Stimulated activated CD4-positive, alpha-beta T cell treated with anti-CD3 and anti-CD28 coated beads, Interleukin-15, amount 100 ng/mL, for 48 hours (primary cell): Measurements from ENCODE around the gene OVAAL.

ENCODE experiments used
- DNase-seq, 2 donors: peaks; one replicate each; pipeline ENCODE4 v3.0.0-alpha.2; 2020; ENCODE audit warnings: low read depth in 2 of 2

OVAAL gene

DNA sequence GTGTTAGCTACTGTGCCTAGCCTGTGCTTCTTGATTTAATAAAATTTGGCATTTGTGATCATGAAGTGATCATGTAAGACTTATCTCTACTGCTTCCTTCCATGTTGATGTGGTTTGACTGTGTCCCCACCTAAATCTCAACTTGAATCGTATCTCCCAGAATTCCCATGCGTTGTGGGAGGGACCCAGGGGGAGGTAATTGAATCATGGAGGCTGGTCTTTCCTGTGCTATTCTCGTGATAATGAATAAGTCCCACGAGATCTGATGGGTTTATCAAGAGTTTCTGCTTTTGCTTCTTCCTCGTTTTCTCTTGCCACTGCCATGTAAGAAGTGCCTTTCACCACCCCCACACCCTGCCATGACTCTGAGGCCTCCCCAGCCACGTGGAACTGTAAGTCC is at the start of gene OVAAL:
Gene OVAAL (plus strand): TSS at position 301 of the 400 bp plus-strand sequence.
- DNase-seq, result no peak

DNA sequence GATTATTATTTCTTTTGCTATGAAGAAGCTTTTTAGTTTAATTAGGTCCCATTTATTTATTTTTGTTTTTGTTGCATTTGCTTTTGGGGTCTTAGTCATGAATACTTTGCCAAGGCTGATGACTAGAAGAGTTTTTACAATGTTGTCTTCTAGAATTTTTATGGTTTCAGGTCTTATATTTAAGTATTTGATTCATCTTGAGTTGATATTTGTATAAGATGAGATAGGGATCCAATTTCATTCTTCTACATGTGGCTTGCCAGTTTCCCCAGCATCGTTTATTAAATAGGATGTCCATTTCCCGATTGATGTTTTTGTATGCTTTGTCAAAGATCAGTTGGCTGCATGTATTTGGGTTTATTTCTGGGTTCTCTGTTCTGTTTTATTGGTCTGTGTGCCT is 47.9 kb upstream of the OVAAL start:
- no peak for DNase-seq

DNA sequence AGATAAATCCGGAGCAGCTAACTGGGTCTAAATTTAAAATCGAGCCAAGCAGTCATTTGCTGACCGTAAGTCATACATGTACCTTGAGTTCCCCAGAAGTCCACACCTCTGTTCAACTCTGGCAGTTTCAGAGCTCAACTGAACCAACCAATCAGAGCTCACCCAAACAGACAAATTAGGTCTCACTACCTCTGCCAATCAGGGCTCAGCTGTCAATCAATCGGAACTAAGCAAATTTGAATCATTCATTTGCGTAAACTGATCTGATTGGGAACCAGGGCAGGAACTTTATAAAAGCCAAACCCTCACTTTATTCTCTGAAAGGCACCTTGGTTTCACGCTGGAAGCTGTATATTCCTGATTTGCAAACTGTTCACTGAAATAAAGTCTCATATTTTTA is 45.2 kb upstream of the OVAAL start:
- no peak for DNase-seq

DNA sequence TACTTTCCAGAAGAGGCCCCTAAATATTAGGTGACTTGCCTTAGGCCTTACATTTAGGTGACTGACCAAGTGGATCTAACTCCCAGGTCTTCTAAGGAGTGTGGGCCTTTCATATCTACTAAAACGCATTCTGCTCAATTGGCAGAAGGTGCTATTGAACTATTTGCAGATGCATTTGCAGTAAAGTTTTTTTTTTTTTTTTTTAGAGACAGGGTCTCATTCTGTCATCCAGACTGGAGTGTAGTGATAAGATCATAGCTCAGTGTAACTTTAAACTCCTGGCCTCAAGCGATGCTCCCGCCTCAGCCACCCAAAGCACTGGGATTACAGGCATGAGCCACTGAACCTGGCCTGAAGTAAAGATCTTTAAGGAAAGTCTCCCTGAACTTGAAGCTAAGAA is 43.4 kb upstream of the OVAAL start:
- DNase-seq, result no peak

DNA sequence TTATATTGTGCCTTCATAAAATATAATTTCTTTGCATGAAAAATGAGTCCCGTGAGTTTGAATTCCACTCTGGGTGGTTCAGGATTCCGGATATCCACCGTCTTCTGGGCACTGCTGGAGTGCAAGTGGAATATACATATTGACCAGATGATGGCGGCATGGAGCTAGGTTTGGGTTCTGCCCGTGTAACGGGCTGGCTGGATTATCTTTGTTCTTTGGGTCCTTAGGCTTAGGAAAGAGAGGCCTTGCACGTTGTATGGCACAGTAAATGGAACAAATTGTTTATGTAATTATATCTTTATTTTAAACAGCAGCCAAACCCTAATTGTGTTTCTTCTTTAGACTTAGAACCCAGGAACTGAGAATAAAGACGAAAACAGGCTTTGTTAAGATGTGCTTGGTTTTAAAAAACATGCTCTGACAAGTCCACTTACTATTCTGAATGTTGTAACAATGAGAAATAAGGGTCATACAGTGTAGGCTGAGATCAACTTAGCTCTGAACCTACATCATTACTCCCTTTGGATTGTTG is 42.8 kb upstream of the OVAAL start:
- DNase-seq, result peak; percentile 38 to 49

DNA sequence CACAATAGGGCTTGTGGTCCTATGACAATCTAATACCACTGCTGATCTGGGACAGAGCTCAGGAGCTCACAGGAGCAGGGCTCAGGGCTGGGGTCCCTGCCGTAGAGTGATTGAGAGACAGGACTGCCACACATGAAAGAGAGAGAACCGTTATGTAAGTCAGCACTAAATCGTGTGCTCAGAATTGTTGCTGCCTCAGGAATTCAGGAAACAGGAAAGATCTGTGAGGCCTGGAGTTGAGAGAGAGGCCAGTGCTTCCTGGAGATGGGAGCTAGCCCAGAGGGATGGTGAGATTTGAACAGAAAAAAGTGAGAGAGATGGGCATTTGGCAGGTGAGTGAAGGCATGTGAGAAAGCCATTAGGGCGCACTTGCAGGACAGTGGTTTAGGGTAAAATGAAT is 38.9 kb upstream of the OVAAL start:
- no peak for DNase-seq

GRCh38 chr1:180521474-180522212 is 37.1 kb upstream of the OVAAL start:
- no peak for DNase-seq

- no peak for DNase-seq
These were observed 36.6 kb upstream of the OVAAL start for GRCh38 chr1:180522213-180522515.

DNA sequence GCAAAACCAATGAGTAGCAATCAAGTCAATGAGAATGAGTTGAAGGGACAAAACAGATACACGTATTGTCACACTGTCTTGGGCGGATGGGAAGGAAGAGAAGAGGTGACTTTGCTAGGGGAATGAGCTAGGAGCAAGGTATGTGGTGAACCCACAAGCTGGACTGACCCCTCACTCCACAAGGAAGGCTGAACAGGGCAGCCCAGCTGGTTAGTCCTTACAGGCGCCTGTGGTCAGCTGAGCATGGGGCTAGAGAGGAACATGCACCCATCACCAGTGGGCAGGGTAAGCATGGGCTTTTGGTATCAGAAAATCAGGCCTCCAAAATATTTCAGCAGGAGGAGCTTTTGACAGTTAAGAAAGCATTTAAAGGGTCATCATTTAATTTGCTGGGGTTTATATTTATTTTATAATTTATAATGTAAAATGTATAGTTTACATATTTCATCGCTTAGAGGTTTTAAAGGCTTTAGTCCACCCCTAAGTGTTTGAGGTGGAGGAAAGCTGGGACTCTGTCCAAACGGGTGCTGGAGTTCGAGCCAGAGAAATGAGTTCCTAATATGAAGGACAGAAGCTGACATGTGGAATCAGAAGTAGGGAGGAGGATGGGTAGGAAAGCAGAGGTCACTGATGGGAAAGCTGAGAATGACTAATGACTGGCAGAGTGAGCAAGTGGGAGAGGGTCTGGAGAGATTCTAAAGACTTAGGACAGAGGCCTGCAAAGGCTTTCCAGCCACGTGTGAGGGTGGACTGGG is 34.4 kb upstream of the OVAAL start:
- DNase-seq, result no peak

GRCh38 chr1:180524915-180525714 is 33.6 kb upstream of the OVAAL start:
- no peak for DNase-seq

- DNase-seq, result no peak
These were observed 33.1 kb upstream of the OVAAL start for GRCh38 chr1:180525715-180526039.

- no peak for DNase-seq
These were observed 31.6 kb upstream of the OVAAL start for GRCh38 chr1:180527101-180527669.

- DNase-seq, result no peak
These were observed 29.8 kb upstream of the OVAAL start for GRCh38 chr1:180528868-180529470.

DNA sequence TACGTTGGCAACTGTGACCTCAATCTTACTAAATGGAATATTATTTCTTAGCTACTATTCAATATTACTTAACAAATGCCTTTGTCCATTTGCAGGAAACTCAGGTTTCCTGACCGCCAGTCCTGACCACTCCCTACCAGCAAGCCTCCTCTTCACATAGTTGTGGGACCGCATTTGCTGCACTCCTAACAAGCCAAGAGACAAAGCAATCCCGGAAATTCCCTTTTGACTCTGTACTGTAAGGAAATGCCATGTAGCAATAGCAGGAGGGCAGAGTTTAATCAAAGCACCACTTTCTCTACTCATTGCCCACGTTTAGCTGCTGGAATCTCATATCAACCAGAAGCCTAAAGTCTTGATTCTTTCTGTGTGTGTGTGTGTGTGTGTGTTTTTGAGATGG is 28.3 kb upstream of the OVAAL start:
- DNase-seq, result no peak

- DNase-seq, result no peak
These were observed 25.9 kb upstream of the OVAAL start for GRCh38 chr1:180532854-180533253.

GRCh38 chr1:180533266-180533987 is 25.3 kb upstream of the OVAAL start:
- DNase-seq, result peak; percentile 36 to 65

DNA sequence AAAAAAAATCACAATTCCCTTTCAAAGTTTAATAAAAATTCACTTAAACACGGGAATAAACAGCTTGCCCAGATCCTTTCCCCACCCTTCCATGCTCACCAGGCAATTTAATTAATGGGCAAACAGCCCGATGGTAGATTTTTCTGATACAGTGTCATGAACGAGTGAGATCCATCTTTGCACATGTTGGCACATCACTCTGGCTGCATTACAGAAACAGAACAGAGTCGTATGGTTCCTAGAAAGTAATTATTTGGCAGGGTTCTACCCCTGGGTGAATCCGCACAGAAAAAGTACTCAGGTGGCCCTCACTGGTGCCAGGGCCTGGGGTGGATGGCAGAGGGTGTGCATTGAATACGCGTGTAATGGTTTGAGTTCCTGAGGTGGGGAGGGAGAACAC is 24.6 kb upstream of the OVAAL start:
- DNase-seq, result no peak

- DNase-seq, result no peak
These were observed 23.3 kb upstream of the OVAAL start for GRCh38 chr1:180535418-180535999.

- no peak for DNase-seq
These were observed 21.9 kb upstream of the OVAAL start for GRCh38 chr1:180536821-180537372.

DNA sequence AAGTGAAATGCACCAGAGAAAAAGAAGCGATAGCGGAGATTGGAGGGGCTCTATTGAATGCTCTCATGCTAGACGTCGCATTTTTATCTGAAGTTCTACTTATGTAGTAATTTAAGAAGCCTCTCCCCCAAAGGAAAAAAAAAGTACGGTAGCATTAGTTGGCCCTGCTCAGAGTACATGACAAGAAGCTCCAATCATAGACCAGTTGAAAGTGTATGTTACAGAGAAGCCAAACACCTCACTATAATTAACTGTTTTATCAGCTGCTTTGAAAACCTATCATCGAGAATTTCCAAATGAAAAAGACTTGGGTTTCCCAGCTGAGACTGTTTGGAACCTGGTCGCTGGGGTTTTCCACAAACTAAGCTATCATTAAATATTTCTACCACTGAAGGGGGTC is 19.6 kb upstream of the OVAAL start:
- no peak for DNase-seq
